UCSD-AML1 (cell line): ENCODE measurements around the gene USP10.
"Not testable (repeated sequence)": the region's sequence is repeated elsewhere in the genome, so short reads cannot be mapped to it uniquely, and the experiment has no call there.

Experiments used
- DNase-seq: peaks from one replicate; lab custom pipeline; 2025; ENCODE audit not compliant: unreplicated experiment; lab: John Stamatoyannopoulos, UW

Gene USP10

DNA sequence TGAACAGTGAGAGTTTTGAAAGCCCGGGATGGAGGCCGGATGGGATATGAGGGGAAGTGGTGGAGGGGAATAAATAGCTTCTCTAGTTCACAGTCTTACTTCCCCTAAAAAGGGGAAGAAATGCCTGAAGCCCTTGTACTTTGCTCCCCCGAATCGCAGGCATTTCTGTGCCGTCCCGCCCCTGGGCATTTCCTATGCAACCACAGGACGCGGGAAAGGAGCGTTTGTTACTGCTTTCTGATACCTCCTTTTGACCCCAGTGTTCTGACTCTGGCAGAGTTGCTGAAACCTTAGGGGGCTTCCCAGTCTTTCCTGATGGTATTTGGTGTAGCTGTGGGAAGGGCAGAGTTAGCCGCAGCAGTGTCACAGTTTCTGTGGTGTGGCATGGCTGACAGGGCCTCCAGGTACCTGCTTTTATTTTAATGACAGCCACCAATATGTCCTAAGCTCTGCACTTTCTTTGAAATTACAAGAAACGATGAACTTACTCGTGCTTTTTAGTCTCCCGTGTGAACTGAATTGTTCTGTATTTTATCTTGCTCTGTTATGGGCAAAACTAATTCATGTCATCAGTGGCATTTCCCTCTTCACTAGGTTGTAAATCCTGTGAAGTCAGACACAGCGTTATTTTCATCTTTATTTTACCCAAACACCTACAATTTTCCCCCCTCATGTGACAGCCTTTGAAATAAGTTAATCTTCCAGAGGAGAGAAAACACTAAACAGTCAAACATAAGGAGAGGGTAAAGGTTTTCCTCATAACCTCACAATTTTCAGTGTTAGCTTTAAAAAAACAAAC is 27.1 kb downstream of the USP10 start:
- DNase-seq: peak; percentile 81

DNA sequence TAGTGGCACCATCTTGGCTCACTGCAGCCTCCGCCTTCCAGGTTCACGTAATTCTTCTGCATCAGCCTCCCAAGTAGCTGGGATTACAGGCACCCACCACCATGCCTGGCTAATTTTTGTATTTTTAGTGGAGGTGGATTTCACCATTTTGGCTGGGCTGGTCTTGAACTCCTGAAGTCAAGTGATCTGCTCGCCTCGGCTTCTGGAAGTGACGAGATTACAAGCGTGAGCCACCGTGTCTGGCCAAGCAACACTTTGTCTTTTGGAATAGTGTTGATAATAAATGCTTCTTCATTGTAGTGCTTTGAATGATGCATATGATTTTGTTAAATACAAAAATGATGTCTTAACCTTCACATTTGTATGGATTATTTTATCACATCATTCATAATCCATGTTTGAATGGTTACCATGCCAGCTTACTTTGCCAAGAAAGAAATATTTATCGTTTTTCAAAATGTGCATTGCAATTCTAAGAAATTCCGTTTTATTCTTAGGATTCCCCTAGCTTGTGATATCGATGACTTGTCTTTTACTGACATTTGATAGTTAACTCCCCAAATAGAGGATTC is 29.1 kb downstream of the USP10 start:
- no peak for DNase-seq

DNA sequence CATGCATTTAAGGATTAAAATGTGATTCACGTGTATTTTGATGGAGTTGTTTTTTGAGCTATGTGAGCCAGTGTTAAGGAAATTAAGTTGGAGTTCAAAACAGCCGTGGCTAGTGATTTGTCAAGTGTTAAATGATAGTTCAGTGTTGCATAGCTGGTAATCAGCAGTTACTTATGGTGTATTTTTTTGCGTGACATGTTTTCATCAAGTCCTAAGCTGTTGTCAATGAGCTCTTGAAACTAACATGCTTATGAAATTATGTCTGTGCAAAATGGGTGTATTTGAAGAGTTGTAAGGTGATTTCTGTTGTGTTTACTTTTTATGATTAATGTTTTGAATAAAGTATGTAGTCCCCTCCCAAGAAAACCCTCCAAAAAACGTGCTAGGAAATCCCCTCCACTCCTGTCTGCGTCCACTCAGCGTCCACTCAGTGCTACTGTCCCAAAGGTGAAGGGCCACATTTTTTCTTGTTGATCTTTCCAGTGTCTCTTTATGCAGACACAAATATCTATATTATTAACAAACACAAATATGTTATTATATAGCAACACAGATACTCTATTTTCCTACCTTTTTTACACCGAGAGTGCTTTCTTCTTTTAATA is 30.0 kb downstream of the USP10 start:
- no peak for DNase-seq

DNA sequence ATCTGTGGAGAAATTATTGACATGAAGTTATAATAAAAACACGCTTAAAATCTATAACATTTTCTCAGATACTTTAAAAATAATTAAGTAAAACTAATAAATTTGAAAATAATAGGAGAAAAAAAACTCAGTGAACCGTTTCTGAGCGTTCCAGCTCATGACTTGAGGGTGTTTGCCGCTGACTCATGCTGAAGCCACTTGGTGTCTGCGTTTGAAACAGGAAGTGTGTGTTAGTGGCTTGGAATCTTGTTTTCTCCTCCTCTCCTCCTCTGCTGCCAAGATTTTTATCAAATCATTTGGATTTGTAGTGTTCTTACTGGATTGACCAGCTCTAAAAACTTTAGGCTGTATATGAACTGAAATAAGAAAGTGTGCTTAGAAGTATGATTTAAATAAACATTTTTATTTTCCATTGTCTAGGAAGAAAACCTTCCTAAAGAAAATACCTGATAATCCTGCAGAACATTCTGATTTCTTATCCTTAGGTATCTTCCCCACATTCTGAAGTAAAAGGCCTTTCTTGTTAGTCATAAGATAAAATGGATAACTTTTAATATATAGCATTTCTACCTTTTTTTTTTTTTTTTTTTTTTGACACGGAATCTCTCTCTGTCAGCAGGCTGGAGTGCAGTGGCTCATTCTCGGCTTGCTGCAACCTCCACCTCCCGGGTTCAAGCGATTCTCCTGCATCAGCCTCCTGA is 30.8 kb downstream of the USP10 start:
- DNase-seq: peak; percentile 26

DNA sequence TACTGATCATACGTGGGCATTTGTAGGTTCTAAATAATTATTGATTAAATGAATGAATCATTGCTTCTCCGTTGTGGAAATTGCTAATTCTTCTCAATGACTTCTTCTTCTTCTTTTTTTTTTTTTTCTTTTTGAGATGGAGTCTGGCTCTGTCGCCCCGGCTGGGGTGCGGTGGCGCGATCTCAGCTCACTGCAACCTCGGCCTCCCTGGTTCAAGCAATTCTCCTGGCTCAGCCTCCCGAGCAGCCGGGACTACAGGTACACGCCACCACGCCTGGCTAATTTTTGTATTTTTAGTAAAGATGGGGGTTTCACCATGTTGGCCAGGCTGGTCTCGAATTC is 32.5 kb downstream of the USP10 start:
- DNase-seq: not testable (repeated sequence)

DNA sequence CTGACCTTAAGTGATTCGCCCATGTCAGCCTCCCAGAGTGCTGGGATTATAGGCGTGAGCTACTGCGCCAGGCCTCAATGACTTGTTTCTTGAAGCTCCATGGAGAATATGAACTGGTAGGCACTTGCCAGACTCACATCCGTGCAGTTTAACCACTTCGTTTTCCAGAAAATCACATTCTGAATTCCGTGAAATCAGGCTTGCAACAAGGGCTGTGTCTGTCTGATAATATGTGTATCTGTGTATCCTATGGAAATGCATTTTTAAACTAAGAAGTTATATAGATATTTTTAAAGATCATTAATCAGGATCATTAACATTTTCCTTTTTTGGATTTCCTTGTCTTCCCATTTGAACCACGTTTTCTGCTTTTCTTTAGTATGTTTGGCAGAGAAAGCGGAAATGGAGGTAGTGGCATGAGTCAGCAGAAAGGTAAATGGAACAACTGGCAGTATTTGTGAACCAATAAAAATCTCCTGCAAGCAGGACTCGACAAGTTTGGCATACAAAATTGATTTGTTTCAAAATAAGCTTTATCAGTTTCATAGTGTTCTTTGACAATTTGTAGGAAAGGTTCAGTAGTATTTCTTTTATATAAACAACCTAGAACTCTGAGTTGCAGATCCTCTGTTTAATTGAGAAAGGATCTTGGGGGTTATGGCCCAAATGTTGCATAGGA is 33.0 kb downstream of the USP10 start:
- DNase-seq: no peak

DNA sequence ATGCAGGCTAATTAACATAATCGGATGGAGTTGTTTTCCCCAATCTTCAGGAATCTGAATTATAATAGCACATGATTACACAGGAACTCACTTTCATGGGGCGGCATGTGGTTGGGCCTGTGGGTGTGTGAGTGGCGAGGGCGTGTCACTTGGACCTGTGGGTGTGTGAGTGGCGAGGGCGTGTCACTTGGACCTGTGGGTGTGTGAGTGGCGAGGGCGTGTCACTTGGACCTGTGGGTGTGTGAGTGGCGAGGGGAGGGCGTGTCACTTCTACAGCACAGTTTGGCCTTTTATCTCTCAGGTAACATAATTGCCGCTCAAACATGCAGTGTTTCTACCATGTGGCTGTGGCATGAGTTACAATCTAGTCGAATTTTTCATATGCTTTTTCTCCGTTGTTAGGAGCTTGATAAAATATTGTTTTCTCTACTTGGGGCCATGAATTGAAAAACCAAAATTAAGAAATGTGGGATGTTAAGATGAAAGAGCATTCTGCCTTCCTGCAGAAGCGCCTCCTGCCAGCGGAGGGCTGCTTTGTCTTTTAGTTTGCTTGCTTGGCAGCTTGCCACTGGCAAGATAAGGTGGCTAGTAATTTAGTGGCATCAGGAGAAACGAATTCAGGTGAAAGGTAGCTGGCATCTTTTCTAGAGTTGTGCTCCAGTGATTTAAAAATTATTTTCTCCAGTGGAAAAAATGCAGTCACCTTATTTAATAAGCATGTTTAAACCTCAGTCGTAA is 36.2 kb downstream of the USP10 start:
- DNase-seq: no peak

DNA sequence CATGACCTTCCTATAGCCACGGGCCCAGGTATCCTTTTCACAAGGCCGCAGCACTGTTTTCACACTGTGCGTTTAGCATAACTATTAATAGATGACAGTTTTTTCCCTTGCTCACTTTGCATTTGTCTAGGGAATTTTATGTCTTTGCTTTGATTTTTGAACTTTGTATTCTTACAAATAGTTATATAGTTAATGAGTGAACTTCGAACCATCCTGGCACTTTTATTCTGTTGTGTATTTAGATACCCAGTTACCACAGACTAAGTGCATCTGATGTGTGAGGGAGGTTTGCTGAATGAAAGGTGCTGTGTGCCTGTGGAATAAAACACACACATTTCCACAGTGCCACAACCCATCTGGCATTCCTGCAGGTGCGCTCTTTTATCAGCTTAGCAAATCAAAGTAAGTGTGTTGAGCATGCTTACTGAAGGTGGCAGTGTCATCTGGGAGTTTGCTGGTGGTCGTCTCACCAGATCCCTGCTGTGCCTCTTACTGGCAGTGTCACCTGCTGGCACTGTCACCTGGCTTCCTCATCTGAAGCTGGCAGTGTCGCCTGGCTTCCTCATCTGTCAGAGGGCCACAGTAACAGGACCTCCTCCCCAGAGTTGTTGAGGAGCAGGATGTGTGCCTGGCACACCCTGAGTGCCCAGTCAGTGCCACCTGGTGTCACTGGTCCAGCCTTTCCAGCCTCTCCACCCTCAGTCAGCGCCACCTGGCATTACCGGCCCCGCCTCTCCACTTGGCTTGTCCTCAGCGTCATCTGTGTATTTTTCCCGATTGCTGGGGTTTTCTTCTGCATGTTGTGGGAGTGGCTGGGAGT is 37.6 kb downstream of the USP10 start:
- no peak for DNase-seq

DNA sequence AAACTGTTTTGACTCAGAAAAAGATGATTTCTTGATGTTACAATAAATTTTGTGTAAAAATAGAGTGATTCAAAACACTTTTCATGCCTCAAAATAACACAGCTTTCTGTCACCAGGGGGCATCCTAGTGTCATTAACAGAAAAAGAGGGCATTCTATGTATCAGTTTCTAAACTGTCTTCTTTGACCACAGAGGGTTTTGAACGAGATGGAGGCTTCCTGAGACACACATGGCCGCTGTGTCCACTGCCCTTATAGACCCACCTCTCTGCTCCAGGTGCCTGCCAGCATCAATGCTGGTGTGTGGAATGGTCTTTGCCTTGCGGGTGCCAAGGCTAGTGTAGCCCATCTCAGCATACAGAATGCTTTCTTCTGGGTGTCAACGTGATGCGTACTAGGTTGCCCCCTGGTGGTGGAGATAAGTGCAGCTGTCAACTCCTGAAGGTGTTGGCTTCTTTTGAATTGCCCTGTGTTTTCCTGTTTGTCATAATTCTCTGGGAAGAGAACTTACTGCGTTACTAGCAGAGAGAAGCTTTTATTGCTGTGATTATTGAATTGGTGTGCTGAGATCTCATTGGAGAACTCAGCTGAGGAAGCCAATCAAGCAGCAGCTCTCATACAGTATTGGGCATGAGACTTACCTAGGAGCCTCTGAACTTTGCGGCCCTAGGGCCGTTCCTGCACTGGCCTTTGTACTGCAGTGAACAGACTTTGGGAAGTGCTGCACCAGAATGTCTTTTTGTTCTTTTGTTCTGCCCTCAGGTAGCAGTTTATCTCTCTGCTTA is 38.6 kb downstream of the USP10 start:
- peak; percentile 77 for DNase-seq

DNA sequence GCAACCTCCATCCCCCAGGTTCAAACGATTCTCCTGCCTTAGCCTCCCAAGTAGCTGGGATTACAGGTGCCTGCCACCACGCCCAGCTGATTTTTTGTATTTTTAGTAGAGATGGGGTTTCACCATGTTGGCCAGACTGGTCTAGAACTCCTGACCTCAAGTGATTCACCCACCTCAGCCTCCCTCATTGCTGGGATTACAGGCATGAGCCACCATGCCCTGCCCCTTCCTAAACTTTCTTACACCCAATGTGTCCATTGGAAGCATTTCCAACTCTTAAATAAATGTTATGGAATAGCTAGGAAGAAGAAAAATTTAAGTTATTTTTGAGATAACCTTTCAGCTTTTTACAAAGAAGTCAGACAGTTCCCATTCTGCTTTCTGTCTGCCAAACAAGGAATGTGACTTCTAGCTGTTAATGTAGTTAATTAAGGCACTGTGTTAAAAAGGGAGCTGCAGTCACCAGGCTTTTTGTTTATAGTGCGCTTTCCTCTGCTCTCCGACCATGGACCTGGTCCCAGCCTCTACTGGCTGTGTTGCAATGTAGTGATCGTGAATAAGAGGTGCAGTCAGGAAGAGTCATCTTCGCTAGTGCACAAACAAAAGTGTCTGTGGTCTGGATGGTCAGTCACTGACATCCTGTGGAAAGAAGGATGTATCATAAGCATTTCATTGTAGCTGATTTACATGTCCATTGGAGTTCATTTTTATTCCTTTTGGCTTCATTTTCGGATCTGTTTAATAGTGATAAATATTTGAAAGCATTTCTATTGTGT is 39.7 kb downstream of the USP10 start:
- DNase-seq: no peak

DNA sequence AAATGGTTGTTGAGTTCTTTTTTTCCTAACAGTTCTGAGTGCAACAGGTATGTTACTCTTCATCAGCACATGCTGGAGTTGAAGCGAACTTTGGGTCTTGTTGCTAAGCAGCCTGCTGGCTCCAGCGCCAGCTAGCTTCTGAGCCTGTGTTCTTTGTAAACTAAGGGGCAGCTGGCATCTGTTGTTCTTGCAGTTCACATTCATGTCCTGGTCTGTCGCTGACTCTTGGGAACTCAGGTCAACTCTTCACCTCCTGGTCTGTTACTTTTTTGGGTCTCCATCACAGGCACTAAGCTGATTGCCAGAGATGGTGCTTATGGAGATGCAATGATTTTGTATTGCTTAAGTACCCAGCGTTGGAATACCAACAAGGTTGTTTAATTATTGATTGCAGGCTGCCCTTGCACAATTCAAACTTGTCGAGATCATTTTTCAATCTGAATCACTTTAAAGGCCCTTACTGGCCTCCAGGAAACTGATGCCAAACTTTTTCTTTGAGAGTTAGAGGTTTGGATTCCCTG is 40.9 kb downstream of the USP10 start:
- DNase-seq: no peak

DNA sequence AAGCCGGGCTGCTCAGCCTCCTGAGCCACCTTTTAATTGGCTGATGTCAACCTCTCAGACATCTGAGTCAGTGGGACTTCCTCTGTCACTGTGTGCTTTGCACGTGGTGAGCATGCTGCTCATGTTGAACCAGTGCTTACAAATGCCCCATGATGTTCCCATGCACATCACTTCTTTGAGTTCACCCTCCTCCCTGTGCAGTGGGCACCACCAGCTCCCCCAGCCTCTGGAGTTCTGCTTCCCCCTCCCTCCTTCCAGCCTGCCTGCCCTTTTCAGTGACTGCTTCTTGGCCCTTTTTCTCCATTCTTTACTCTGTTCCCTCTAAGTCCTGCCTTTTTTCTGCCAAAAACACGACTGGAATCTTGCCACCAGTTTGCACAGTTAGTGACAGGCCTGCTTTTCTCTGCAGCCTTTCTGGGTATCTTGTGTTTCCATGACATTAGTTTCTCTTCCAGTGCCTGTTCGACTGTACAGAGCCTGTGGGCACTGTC is 41.6 kb downstream of the USP10 start:
- DNase-seq: no peak

DNA sequence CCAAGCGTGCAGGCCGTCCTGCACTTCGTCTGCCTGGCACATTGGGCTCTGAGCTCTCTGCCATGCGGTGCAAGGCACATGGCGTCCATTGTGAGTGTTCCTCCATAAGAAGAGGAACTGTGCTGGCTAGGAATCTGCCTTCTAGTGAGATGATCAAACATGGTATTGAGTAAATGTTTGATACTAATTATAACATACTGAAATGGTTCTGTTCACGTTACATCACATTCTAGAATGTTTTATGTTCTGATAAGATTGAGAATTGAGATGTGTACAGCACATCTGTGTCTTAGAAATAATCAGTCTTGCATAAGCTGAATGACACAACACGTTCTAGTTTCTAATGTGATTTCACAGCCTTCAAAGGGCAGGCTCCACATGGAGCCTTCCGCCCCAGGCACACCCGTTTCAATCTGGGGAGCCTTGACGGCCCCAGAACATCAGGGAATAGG is 42.9 kb downstream of the USP10 start:
- no peak for DNase-seq

DNA sequence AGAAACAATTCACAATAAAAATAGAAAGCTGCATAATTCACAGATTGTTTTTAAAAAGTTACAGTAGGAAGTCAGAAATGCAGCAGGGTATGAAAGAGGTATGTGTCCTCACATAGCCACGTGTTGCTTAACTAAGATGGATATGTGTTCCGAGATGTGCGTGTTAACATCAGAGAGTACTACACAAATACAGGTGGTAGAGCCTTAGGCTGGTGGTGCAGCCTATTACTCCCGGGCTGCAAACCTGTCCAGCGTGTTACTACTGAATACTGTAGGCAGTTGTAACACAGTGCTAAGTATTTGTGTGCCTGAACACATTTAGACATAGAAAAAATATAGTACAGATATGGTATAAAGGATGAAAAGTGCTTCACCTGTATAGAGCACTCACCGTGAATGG is 46.4 kb downstream of the USP10 start:
- DNase-seq: no peak

DNA sequence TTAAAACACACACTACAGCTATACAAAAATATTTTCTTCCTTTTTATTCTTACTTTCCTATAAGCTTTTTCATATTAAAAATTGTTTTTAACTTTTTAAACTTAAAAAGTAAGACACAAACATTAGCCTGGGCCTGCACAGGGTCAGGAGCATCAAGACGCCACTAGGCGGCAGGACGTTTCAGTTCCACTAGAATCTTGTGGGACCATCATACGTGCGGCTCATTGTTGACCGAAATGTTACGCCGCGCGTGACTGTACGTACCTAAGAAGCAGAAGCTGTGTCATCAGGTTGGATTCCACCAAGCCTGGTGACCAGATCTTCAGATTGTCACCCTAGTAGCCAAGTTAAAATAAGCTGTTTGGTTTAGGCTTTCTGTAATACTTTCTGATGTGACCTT is 47.1 kb downstream of the USP10 start:
- DNase-seq: no peak

DNA sequence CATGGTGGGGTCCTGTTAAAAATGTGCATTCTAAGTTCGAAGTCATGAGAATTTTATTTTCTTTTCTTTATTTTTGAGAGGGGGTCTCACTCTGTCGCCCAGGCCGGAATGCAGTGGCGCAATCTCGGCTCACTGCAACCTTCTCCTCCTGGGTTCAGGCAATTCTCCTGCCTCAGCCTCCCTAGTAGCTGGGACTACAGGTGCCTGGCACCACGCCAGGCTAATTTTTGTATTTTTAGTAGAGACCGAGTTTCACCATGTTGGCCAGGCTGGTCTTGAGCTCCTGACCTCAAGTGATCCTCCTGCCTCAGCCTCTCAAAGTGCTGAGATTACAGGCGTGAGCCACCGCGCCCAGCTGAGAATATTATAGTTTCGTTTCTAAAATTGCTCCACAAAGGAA is 48.4 kb downstream of the USP10 start:
- not testable (repeated sequence) for DNase-seq

DNA sequence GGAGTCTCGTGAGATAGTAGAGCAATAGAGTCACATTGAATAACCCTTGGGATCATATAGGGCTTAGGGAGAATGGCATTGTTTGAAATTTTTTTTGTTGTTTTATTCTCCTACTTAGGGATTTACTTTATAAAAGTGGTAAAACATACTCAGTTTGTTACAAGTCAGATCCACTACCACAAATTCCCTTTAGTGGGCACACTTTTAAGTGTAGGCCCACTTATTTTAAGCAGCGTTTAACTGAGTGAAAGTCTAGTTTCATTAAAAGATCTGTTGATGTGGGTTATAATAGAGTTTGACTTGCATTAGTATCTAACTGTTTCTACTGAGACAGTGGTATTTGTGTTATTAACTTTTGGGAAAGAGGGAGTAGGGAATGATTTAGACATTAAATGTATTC is 49.3 kb downstream of the USP10 start:
- no peak for DNase-seq

DNA sequence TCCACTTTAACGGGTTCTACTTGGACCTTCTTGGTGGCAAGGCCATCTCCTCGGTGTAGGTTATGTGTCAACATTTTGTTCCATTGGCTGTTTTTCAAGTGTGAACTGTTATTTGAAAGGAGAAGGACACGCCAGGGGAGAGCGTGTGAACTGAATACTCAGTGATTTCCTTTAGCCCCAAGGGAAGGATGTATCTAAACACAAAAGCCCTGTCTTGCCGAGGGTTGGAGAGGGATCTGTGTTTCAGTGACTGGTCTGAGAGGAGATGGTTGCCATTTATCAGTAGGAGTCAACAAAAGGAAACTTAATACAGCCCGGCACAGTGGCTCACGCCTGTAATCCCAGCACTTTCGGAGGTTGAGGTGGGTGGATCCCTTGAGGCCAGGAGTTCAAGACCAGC is 50.0 kb downstream of the USP10 start:
- DNase-seq: no peak
